HG03558 (cell line): Measurements from ENCODE around the gene TLE2.
"Not testable (repeated sequence)": the region's sequence is repeated elsewhere in the genome, so short reads cannot be mapped to it uniquely, and the experiment has no call there.

Experiments
- ATAC-seq: cut with Tn5 transposase; IDR thresholded peaks from one replicate; pipeline ENCODE4 v1.9.1; 2021; ENCODE audit warnings: moderate number of reproducible peaks; ENCODE audit not compliant: unreplicated experiment; ENCODE audit errors: extremely low read depth

TLE2 gene

DNA sequence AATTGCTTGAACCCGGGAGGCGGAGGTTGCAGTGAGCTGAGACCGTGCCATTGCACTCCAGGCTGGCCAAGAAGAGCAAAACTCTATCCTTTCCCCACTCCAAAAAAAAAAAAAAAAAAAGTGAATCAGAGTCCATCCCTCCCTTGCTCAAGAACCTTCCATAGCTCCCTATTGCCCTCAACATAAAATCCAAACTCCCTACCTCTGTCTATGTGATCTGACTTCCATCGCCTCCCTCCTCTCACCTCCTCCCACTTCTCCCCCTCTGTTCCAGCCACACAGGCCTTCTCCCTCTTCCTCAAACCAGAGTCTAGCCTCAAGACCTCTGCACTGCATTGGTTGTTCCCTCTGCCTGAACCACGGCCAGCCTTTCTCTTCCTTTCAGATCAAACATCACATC is 10.0 kb upstream of the TLE2 start:
- no peak for ATAC-seq

DNA sequence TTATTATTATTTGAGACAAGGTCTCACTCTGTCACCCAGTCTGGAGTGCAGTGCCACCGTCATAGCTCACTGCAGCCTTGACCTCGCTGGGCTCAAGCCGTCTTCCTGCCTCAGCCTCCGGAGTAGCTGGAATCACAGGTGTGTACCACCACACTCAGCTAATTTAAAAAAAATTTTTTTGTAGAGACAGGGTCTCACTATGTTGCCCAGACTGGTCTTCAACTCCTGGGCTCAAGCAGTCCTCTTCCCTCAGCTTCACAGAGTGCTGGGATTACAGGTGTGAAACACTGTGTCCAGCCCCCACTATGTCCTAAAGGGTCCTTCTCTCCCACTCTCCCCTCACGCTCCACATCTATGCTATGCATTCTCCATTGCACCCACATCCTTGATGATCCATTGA is 9.1 kb upstream of the TLE2 start:
- no peak for ATAC-seq

DNA sequence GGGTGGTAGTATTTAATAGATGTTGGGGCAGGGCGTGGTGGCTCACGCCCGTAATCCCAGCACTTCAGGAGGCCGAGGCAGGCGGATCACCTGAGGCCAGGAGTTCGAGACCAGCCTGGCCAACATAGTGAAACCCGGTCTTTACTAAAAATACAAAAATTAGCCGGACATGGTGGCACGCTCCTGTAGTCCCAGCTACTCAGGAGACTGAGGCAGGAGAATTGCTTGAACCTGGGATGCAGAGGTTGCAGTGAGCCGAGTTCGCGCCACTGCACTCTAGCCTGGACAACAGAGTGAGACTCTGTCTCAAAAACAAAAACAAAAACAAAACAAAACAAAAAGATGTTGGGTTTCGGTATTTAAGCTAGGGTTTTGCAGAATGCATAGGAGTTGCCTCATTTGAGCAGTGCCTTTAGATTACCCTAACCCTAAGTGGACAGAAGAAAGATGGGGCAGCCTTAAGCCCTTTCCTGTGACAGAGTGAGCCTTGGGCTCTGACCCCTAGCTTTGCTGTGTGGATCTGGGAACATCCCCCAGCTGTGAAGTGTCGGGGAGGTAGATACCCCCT is 8.0 kb upstream of the TLE2 start:
- ATAC-seq: not testable (repeated sequence)

DNA sequence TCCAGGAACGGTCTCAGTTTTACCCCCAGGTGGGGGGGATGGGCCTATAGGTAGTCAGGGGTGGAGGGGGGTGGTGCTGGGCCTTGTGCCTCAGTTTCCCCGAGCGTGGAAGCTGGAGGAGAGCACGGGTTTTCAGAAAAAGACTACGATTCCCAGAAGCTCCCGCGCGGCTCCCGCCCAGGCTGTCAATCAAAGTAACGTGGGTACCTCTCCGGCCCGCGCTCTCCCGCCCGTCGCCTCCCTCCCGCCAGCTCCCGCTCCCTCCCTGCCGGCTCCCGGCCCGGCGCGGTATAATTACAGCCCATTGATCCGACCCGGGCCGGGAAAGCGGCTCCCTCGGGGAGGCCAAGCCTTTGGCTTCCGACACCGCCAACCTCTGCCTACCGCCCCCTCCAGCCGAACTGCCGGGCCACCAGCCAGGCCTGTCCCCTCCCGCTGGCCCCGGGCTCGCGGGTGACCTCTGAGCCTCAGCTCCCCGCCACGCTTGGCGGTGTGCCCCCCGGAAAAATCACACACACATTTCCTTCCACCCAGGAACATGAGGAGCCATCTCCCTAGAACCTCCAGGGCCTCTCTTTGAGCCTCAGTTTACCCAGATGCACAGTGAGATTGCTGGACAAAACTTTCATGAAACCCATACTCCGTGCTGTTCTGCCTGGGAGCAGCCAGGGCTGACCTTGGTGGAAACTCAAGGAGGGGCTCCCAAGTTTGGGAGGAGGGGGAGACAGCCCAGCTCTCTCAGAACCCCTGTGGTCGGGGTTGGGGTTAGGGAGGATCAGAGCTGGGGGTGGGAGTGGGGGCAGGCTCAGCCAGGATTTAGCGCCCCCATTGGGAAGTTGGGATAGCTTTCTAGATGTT is 7.3 kb upstream of the TLE2 start:
- ATAC-seq: no peak

DNA sequence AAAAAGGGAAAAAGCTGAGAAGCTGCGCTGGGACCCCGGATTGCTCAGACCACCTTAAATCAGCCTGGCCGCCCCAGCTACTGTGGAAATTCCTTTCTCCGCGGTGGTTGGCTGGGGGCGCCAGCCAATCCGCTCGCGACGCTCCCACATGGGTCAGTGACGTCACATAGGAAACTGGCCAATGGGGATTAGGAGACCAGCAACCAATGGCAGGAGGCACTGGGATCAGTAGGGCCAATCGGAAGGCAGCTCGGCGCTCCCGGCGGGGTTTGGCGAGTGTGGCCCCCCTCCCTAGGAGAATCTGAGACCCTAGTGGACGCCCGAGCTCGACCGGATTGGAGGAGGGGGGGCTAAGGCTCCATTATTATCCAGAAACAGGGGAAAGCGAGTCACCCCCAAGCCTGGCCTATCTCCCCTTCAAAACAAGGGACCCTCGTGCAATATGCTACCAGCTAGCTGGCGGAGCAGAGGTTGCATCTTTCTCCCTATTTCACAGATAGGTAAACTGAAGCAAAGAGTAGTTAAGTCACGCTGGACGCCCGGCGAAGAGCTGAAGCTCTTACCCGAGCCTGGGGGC is 6.5 kb upstream of the TLE2 start:
- ATAC-seq: peak; percentile 55

DNA sequence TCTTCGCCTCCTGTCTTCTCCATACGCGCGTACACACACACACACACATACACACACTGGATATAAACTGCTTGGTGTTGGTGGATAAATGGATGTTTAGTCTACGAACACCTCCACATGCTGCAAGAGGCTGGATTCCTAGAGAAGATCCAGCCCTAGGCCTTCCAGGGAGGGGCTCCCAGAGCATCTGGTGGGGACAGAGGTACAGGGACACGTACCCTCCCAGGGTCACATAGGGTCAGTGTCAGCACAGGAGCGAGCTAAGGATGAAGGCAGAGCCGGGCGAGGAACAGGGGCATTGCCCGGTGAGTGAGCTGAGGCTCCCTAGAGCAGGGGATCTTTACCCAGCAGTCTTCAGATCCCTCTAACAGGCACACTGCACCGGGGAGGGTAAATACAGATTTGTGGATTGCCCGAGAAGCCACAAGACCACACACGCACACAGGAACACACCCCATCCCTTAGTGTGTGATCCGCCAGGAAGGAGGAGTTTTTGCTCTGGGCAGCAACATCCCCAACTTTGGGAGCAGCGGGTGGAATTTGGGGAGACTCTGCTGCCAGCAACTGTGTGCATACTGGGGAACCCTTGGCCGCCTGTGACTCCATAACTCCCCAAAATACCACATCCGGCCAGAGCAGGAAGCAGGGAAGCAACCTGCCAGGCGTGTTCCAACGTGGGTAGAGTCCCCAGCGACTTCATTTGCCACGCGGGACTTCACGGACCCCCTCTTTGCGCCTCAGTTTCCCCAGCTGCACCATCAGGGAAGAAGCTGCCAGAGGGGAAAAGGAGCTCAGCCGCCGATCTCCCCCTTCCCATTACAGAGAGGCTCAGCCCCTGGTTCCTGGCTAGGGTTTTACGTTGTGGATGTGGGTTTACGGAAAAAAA is 5.8 kb upstream of the TLE2 start:
- no peak for ATAC-seq

DNA sequence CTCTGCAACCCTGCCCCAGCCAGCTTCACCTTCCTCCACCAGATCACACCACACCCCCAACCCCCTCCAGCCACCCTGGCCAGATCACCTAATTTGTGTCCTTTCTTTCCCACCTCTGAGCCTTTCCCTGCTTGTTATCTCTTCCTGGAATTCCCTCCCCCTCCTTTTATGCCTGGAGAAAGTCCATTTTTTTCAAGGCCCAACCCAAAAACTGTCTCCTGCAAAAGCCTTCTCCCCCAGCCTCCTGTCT is 5.3 kb upstream of the TLE2 start:
- ATAC-seq: no peak

DNA sequence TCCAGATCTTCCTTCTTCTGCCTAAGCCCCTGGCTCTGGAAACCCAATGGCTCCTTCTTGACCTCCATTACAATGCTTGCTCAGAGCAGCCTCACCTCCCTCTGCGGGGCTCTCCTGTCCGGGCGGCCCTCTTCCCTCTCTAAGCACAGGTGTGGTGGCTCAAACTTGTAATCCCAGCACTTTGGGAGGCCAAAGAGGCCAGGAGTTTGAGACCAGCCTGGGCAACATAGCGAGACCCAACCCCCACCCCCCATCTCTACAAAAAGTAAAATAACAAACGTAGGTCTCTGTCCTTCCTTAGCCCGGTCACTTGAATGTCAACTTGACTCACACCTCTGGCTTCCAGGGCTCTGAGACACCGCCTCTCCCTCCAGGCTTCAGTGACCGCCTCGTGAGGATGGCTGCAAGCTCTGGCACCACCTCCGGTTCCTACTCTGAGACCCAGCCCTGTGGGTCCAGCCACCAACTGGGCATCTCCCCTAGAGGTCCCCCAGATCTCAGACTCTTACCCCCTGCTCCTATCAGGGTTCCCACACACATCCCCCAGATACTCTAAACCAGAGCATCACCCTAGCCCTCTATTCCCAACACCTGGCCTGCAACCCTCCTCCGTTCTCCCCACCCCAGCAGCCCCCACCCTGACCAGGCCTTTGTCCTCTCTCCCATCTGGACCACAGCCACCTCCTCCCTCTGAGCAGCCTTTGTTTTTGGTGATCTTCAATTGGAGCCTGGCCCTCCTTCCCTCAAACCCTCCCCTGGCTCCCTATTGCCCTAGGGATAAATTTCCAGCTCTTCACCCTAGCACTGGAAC is 4.7 kb upstream of the TLE2 start:
- no peak for ATAC-seq

DNA sequence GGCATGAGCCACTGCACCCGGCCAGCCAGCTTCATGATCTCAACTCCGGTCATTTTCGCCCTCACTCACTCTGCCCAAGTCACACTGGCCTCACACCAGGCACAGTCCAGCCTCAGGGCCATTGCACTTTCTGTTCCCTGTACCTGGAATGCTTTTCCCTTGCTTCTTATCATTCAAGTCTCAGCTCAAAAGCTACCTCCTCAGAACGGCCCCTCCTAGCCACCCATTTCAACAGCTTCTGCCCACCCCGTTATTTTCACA is 2.5 kb upstream of the TLE2 start:
- ATAC-seq: no peak

DNA sequence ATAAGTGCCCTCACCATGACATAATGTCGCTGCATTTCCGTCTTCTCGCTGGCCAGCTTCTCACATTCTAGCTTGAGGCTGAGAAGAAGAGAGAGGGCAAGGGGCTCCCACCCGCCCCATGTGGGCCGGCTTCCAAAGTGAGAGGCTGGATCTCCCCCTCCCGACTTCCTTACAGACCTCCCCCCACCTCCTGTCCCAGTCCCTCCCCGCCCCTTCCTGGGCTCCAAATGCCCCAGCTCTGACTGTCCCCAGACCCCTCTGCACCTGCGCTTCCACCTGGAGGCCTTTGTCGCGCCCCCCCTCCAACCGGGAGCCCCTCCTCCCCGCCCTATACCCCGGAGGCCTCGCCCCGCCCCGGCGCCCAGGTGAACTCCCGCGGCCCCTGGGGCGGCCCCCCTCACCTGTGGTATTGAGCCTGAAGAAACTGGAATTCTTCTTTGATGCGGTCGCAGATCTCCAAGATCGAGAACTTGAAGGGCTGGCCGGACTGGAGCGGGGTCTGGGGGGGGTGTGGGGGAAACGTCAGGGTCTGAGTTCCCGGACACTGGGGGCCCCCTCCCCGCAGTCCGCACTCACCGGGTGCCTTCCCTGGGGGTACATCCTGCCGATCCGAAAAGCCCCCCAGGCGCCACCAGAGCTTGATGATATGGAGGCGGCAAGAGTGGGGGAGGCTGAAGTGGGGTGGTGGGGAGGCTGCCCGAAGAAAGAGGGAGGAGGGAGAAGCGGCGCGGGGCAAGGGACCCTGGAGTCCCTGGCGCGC is 595 bp downstream of the TLE2 start:
- ATAC-seq: no peak

DNA sequence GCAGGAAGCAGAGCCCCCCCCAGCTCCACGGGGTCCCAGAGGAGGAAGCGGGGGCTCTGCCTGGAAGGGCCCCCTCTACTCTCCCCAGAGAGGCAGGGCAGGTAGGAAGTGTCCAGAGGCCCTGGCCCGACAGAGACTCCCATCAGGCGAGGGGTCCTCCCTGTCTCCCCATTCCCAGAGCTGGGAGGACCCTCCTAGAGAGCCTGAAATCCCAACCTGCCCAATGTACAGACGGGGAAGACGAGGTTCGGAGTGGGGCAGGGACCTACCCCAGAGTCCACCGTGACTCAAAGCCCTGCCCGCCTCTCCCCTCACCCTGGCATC is 1.1 kb downstream of the TLE2 start:
- ATAC-seq: no peak

DNA sequence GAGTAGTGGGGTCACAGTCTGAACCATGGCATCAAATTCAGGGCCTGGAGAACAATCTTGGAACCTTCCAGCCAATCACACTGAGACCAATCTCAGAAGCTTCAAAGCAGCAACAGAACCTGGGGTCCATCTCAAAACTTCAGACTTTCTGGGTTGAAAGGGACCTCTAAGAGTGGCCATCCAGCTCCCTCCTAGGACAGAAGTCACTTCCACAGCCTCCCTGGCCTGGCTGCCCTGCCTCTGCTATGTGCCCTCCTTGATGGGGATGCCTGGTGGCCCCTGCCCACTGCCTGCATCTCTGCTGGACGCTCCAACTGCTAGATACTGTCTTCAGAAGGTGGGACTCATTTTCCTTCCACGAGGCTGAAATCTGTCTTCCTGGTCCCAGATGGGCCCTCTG is 1.8 kb downstream of the TLE2 start:
- ATAC-seq: no peak

DNA sequence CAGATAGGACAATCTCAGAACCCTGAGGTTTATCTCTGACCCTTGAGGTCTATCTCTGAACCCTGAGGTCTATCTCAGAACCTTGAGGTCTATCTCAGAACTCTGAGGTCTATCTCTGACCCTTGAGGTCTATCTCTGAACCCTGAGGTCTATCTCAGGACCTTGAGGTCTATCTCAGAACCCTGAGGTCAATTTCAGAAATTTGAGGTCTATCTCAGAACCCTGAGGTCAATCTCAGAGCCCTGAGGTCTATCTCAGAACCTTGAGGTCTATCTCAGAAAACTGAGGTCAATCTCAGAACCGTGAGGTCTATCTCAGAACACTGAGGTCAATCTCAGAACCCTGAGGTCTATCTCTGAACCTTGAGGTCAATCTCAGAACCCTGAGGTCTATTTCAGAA is 2.3 kb downstream of the TLE2 start:
- no peak for ATAC-seq

DNA sequence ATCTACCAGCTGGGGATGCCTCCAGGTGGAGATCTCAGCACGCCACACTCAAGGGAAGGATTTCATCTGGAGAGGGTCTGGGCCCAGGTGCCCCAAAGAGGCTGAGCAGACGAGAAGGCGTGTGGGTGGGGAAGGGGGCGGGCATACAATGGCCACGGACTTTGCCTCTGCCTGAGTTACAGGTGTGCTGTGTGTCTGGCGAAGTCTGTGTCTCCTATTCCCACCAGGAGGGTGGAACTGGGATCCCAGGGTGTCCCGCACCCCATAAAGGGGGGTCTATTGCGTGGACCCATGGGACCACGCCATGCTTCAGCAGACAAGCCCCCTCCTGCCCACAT is 3.6 kb downstream of the TLE2 start:
- no peak for ATAC-seq

DNA sequence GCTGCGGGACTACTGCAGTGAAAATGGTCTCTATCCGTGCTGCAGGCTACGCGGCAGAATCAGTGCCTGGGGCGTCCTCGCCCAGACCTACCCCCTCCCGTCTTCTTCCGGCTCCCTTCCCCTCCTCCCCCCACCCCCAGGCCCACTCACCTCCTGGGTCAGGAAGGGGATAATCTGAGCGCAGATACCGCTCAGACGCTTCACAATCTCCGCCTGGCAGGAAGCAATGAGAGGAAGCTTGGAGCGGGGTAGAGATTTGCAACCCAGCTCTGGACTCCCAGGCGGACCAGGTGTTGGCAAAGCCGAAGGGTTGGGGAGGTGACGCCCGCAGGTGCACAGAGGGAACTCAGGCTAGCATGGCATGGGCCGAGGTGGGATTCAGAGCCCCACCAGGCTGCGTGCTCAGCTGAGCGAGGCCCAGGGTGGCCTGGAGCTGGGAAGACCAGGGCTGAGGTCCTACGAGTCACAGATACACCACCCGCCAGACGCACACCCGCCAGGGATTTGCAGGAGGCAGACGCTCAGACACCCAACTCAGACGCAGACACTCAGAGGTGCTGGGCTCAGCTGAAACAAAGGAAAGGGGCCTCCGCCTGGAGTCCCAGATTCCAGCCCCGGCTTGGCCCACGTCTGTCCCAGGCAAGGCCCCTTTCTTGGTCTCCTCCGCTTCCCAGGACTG is 4.1 kb downstream of the TLE2 start:
- ATAC-seq: no peak

DNA sequence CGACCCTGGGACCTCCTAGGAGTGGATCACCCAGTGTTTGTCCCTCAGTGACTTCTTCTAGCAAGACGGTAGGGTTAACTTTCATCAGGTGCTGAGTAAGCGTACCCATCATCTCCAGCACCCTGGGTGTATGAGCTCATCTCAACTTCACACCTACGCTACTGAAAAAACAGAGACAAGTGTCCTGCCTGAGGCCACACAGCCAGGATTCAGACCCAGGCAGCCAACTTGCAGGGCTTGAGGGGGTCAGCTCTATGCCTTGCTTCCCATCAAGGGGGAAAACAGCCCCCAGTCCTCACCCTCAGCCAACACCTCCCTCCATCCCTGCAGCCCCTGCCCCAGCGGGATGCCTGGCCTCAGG is 4.6 kb downstream of the TLE2 start:
- ATAC-seq: no peak

DNA sequence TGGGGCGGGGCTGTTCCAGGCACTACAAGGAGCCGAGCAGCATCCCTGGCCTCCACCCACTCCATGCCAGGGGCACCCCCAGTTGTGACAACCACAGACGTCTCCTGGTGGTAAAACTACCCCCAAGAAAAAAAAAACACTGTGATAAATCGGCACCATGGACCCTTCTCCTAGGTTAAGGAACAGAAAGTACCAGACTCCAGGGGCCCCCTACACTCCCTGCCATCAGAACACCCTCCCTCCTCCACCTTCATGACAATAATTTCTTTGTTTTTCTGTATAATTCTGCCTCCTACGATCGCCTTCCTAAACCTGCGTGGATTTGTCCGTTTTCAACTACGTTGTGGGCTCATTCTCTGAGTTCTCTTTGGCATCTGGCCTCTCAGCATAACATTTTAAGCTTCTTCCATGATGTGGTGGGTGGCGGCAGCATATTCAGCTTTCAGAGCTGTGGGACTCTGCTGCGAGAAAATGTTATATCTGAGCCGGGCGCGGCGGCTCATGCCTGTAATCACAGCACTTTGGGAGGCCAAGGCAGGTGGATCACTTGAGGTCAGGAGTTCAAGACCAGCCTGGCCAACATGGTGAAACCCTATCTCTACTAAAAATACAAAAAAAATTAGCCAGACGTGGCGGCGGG is 8.6 kb downstream of the TLE2 start:
- no peak for ATAC-seq

DNA sequence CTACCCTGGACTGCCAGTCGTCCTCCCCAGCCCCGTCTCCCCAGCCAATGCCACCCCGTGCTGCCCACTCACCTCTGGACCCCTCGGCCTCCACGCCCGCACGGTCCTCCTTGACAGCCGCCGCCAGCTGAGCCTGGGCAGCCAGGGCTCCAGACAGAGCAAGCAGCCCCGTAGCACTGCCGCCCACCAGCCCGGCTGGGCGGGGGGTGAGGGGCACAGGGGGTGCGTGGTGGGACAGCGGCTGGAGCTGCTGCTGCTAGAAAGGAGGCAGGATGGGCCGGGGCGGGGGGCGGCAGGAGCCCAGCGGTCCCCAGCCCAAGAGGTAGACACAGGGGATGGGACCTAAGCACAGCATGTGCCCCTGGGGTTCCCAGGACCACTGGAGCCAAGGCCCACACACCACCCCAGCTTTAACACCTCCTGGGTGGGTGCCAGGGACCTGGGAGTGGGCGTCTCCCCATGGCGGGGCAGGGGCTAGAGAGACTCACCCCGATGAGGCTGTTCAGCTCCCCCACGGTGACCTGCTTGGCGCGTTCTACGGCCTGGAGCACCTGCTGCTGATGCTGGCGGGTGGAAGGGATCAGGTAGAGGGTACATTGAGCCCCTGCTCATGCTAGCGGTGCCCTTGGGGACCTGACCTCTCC is 9.7 kb downstream of the TLE2 start:
- ATAC-seq: no peak

DNA sequence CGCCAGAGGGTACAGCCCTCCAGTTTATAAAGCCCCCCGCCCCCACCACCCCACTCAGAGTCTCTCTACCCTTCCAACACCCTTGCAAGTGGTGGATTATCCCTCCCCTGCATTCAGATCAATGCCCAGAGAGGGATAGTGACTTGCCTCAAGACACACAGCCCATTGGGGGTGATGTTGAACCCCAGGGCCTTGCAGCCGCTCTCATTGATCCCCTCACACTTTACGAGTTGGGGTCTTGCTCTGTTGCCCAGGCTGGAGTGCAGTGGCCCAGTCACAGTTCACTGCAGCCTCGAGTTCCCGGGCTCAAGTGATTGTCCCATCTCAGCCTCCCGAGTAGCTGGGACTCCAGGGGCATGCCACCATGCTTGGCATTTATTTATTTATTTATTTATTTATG is 11.2 kb downstream of the TLE2 start:
- no peak for ATAC-seq
